Thyroid gland (tissue), 4 donors: ENCODE measurements around the gene KRT34. TPM values are rescaled to one million over a fixed set of nuclear protein-coding genes. Genes with fewer than 3 reads are reported as not detected.
A peak's percentile ranks its signal among the peaks of the same experiment; 100 is the strongest.

Experiments
- DNase-seq, 2 donors: peaks; one replicate each; pipeline ENCODE4 v3.0.0-alpha.2; 2019
- H3K27ac ChIP-seq, 3 donors: fragments of 200-600 bp; sonication (generic); 1 replicate in 2 of 3; 2 replicates in 1 of 3; pipeline ENCODE4 v1.5.1; 2016 to 2019; ENCODE audit warnings: mild to moderate bottlenecking in 1 of 3, moderate library complexity in 1 of 3
- H3K27me3 ChIP-seq: fragments of 200-600 bp; sonication (generic); one replicate; pipeline ENCODE4 v1.5.1; 2019
- H3K36me3 ChIP-seq, 2 donors: fragments of 200-600 bp; sonication (generic); one replicate each; pipeline ENCODE4 v1.5.1; 2016 to 2019
- H3K4me1 ChIP-seq, 2 donors: fragments of 200-600 bp; sonication (generic); one replicate each; pipeline ENCODE4 v1.5.1; 2017 to 2019
- H3K4me3 ChIP-seq, 3 donors: fragments of 200-600 bp; sonication (generic); replicated peaks in 1 of 3; 1 replicate in 2 of 3; 2 replicates in 1 of 3; pipeline ENCODE4 v1.5.1; 2016; ENCODE audit warnings: mild to moderate bottlenecking in 1 of 3
- H3K9me3 ChIP-seq: fragments of 200-600 bp; sonication (generic); one replicate; pipeline ENCODE4 v1.5.1; 2017
- POLR2A ChIP-seq, 2 donors: fragments of 450-650 bp; IDR thresholded peaks; one replicate each; pipeline ENCODE4 v1.6.1; 2017; ENCODE audit warnings: antibody characterized with exemption in 2 of 2, mild to moderate bottlenecking in 2 of 2, moderate library complexity in 1 of 2
- WGBS, 2 donors: methylation state at CpG; one replicate each; pipeline ENCODE4 v1.1.5; 2017; 5-methylcytosine and 5-hydroxymethylcytosine counted together
- intact Hi-C: fragments of 100-400 bp; cut with DNase I; formaldehyde crosslinking; loops from one replicate; pipeline ENCODE4 v1.15.1; 2023
- total RNA-seq, 4 donors: library from RNA; depleted of rRNA; stranded (reverse); fragments of >200 nt; gene quantifications; one replicate each; pipeline ENCODE4 v1.2.3, GENCODE V29; 2016
- TF ChIP-seq, protein P1 (sequence below), 6 experiments: fragments of 200-600 bp in 3 of 6; fragments of 450-650 bp in 3 of 6; sonication (generic) in 3 of 6; IDR thresholded peaks; one replicate each; pipeline ENCODE4 v1.5.1; 2016 to 2019; ENCODE audit warnings: antibody characterized with exemption in 6 of 6, mild to moderate bottlenecking in 2 of 6, inconsistent platforms in 1 of 6, moderate library complexity in 1 of 6

KRT34 gene
- total RNA-seq, 4 donors from 2014 or later = not detected

DNA sequence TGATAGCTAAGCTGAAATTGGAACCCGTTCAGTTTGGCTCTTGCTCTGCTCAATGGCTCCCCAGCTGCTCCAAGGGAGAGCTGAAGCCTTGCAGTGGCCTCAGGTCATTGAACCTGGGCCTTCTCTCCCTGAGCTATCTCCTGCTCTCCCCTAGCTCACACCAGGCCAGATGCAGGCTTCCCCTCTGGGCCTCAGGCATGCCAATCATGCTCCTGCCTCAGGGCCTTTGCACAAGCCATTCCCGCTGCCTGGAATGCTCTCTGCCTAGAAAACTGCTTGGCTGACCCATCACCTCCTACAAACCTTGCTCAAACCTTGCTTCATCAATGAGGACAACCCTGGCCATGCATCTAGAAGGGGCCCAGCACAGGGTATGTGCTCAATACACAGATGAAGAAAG is 49.9 kb downstream of the KRT34 start:
- intact Hi-C loops = no loop called here
- H3K27ac ChIP-seq = no peak overlapping the region
- H3K9me3 ChIP-seq = no peaks in the 10 kb centered on the region
- 75 to 92% methylated on average over 1 to 2 of the region's 2 CpGs for WGBS, 2 donors
- no peaks in the 10 kb centered on the region for H3K36me3 ChIP-seq
- no peaks in the 10 kb centered on the region for H3K27me3 ChIP-seq
- no peak overlapping the region for H3K4me3 ChIP-seq
- no peak for TF ChIP-seq POLR2A (IDR thresholded peaks at IDR 0.05)
- TF ChIP-seq, protein P1, sequence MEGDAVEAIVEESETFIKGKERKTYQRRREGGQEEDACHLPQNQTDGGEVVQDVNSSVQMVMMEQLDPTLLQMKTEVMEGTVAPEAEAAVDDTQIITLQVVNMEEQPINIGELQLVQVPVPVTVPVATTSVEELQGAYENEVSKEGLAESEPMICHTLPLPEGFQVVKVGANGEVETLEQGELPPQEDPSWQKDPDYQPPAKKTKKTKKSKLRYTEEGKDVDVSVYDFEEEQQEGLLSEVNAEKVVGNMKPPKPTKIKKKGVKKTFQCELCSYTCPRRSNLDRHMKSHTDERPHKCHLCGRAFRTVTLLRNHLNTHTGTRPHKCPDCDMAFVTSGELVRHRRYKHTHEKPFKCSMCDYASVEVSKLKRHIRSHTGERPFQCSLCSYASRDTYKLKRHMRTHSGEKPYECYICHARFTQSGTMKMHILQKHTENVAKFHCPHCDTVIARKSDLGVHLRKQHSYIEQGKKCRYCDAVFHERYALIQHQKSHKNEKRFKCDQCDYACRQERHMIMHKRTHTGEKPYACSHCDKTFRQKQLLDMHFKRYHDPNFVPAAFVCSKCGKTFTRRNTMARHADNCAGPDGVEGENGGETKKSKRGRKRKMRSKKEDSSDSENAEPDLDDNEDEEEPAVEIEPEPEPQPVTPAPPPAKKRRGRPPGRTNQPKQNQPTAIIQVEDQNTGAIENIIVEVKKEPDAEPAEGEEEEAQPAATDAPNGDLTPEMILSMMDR (IDR thresholded peaks at IDR 0.05) = no peak
- H3K4me1 ChIP-seq = no peaks in the 10 kb centered on the region
- DNase-seq = no peak

GRCh38 chr17:41331606-41332005 is 50.5 kb downstream of the KRT34 start:
- intact Hi-C loops = no loop called here
- WGBS, 2 donors = 79 to 82% methylated on average over 2 to 7 of the region's 7 CpGs
- Histone ChIP-seq H3K4me1 (no peaks in the 10 kb centered on the region), H3K27ac (no peak overlapping the region), H3K9me3 (no peaks in the 10 kb centered on the region), H3K4me3 (no peak overlapping the region), H3K36me3 (no peaks in the 10 kb centered on the region), H3K27me3 (no peaks in the 10 kb centered on the region)
- no peak for TF ChIP-seq POLR2A (IDR thresholded peaks at IDR 0.05)
- TF ChIP-seq, protein P1 (IDR thresholded peaks at IDR 0.05) = no peak
- no peak for DNase-seq

- Histone ChIP-seq H3K27ac (no peak overlapping the region), H3K27me3 (no peaks in the 10 kb centered on the region), H3K4me3 (no peak overlapping the region), H3K9me3 (no peaks in the 10 kb centered on the region), H3K36me3 (no peaks in the 10 kb centered on the region), H3K4me1 (no peaks in the 10 kb centered on the region)
- 45 to 59% methylated on average over 9 to 13 of the region's 13 CpGs for WGBS, 2 donors
- intact Hi-C loops = no loop called here
- DNase-seq = peak; percentile 29 to 35
- no peak for TF ChIP-seq POLR2A (IDR thresholded peaks at IDR 0.05)
- TF ChIP-seq, protein P1 (IDR thresholded peaks at IDR 0.05) = peak; percentile 23 to 54 (median 36)
Observed at GRCh38 chr17:41329279-41329948, 52.7 kb downstream of the KRT34 start.

- H3K9me3 ChIP-seq = no peaks in the 10 kb centered on the region
- no peak overlapping the region for H3K4me3 ChIP-seq
- 91 to 98% methylated on average over 5 to 6 of the region's 7 CpGs for WGBS, 2 donors
- no peaks in the 10 kb centered on the region for H3K4me1 ChIP-seq
- no peak for TF ChIP-seq POLR2A (IDR thresholded peaks at IDR 0.05)
- TF ChIP-seq, protein P1 (IDR thresholded peaks at IDR 0.05) = no peak
- no peaks in the 10 kb centered on the region for H3K36me3 ChIP-seq
- intact Hi-C loops = no loop called here
- DNase-seq = no peak
- no peaks in the 10 kb centered on the region for H3K27me3 ChIP-seq
- no peak overlapping the region for H3K27ac ChIP-seq
Observed at GRCh38 chr17:41328207-41328606, 53.9 kb downstream of the KRT34 start.

Other genes starting within 250 kb of the KRT34 start
- not detected for gene KRTAP4-6, start 241.8 kb downstream of the KRT34 start, total RNA-seq
- gene KRTAP4-5, start 232.5 kb downstream of the KRT34 start, total RNA-seq = not detected
- gene KRTAP4-4, start 221.6 kb downstream of the KRT34 start, total RNA-seq = not detected
- gene KRTAP4-3, start 214.1 kb downstream of the KRT34 start, total RNA-seq = not detected
- gene KRTAP4-2, start 204.1 kb downstream of the KRT34 start, total RNA-seq = not detected
- gene KRTAP4-1, start 197.4 kb downstream of the KRT34 start, total RNA-seq = not detected
- gene KRTAP9-1, start 192.4 kb downstream of the KRT34 start, total RNA-seq = not detected
- not detected for gene KRTAP9-2, start 155.7 kb downstream of the KRT34 start, total RNA-seq
- gene KRTAP9-3, start 149.9 kb downstream of the KRT34 start, total RNA-seq = not detected
- gene KRTAP9-8, start 144.3 kb downstream of the KRT34 start, total RNA-seq = not detected
- not detected for gene KRTAP9-4, start 132.6 kb downstream of the KRT34 start, total RNA-seq
- not detected for gene KRTAP9-9, start 126.9 kb downstream of the KRT34 start, total RNA-seq
- gene KRTAP9-6, start 116.9 kb downstream of the KRT34 start, total RNA-seq = not detected
- gene KRTAP9-7, start 106.6 kb downstream of the KRT34 start, total RNA-seq = not detected
- gene KRTAP29-1, start 79.5 kb downstream of the KRT34 start, total RNA-seq = not detected
- gene KRTAP16-1, start 73.0 kb downstream of the KRT34 start, total RNA-seq = not detected
- gene KRTAP17-1, start 66.6 kb downstream of the KRT34 start, total RNA-seq = not detected
- gene KRT33A, start 31.5 kb downstream of the KRT34 start, total RNA-seq = not detected
- not detected for gene KRT33B, start 12.5 kb downstream of the KRT34 start, total RNA-seq
- gene KRT31, start 15.3 kb upstream of the KRT34 start, total RNA-seq = not detected
- not detected for gene KRT37, start 42.3 kb upstream of the KRT34 start, total RNA-seq
- not detected for gene KRT38, start 58.7 kb upstream of the KRT34 start, total RNA-seq
- gene KRT32, start 85.1 kb upstream of the KRT34 start, total RNA-seq = not detected
- not detected for gene KRT35, start 98.8 kb upstream of the KRT34 start, total RNA-seq
- not detected for gene KRT36, start 107.6 kb upstream of the KRT34 start, total RNA-seq
- gene KRT13, start 123.3 kb upstream of the KRT34 start, total RNA-seq = under 1 TPM in 1 of 4 donors, not detected in 3; 0.83 TPM
- gene KRT15, start 136.6 kb upstream of the KRT34 start, total RNA-seq = under 1 TPM in 1 of 4 donors, not detected in 3; 0.93 TPM
- gene KRT19, start 146.0 kb upstream of the KRT34 start, total RNA-seq = 10 to 100 TPM; 18.3 to 41.4 (median 28.6) TPM
- gene KRT9, start 189.8 kb upstream of the KRT34 start, total RNA-seq = not detected
- gene KRT14, start 204.6 kb upstream of the KRT34 start, total RNA-seq = 10 to 100 TPM in 1 of 4 donors, under 1 TPM in 1, not detected in 2; 0.22 to 12.4 TPM
- 1 to 10 TPM in 2 of 4 donors, not detected in 2; 1.3 to 2.0 TPM for gene KRT16, start 230.5 kb upstream of the KRT34 start, total RNA-seq
- under 1 TPM in 1 of 4 donors, not detected in 3; 0.56 TPM for gene KRT17, start 242.3 kb upstream of the KRT34 start, total RNA-seq